Measurements from ENCODE around the gene FAM151A.

FAM151A gene

DNA sequence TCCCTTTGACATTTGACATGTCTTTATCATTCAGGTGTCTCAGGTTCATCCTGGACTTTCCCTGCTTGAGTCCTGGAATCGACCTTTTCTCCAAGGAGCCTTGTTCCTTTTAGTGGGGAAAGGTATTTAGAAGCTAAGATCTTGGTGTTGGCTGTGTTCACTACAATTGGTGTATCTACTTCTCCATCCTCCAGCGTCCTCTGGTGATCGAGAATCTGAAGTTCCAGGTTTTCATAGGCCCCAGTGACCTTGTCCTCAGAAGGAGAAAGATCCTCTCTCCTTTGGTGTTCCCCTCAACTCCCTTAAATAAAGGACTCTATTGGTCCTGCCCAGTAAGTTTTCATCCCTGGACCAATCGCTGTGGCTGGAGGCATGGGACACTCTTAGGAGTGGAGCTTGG, 40.4 kb upstream of the FAM151A start:
- TF ChIP-seq, protein P1, sequence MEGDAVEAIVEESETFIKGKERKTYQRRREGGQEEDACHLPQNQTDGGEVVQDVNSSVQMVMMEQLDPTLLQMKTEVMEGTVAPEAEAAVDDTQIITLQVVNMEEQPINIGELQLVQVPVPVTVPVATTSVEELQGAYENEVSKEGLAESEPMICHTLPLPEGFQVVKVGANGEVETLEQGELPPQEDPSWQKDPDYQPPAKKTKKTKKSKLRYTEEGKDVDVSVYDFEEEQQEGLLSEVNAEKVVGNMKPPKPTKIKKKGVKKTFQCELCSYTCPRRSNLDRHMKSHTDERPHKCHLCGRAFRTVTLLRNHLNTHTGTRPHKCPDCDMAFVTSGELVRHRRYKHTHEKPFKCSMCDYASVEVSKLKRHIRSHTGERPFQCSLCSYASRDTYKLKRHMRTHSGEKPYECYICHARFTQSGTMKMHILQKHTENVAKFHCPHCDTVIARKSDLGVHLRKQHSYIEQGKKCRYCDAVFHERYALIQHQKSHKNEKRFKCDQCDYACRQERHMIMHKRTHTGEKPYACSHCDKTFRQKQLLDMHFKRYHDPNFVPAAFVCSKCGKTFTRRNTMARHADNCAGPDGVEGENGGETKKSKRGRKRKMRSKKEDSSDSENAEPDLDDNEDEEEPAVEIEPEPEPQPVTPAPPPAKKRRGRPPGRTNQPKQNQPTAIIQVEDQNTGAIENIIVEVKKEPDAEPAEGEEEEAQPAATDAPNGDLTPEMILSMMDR (conservative IDR thresholded peaks at IDR 0.05) = no peak
- H3K27ac ChIP-seq = no peak overlapping the region

DNA sequence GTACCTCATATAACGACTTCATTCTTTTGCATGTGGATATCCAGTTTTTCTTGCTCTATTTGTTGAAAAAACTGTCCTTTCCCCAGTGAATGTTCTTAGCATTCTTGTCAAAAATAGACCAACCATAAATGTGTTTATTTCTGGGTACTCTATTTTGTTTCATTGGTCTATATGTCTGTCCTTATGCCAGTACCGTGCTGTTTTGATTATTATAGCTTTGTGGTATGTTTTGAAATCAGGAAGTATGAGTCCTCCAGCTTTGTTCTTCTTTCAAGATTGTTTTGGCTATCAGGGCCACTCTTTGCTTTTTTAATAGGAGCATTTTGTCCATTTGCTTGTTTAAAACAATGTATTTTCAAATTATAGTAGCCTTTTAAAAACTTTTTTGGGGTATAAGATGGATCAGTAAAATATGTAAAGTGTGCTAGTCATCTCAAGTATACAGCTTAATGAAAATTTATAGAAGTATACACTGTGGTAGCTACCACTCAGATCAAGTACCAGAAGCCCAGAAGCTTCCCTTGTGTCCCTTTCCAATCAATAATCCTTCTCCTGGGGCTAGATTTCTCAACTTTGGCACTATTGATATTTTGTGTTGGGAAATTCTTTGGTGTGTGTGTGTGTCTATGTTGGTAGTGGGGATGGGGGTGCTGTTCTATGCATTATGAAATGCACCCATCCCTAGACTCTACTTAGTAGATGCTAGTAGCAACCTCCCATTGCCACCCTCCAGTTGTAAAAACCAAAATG, 35.0 kb upstream of the FAM151A start:
- TF ChIP-seq, protein P1 (conservative IDR thresholded peaks at IDR 0.05) = no peak
- H3K27ac ChIP-seq = no peak overlapping the region

DNA sequence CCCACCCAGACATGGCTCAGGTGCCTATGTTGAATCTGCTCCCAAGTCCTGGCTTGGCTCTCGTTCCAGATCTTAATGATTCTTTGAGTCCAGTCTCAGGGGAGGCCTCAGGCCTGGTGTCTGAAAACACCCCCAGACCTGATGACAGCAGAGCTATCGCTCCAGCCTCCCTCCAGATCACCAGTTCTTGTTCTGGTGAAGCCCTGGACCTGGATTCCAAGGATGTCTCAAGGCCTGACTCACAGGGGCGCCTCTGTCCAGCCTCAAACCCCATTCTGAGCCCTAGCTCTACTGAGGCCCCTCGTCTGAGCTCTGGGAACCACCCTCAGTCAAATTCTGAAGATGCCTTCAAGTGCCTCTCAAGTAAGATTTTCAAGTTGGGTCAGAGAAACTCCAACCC, 29.7 kb upstream of the FAM151A start:
- TF ChIP-seq, protein P1 (conservative IDR thresholded peaks at IDR 0.05) = no peak
- no peak overlapping the region for H3K27ac ChIP-seq

DNA sequence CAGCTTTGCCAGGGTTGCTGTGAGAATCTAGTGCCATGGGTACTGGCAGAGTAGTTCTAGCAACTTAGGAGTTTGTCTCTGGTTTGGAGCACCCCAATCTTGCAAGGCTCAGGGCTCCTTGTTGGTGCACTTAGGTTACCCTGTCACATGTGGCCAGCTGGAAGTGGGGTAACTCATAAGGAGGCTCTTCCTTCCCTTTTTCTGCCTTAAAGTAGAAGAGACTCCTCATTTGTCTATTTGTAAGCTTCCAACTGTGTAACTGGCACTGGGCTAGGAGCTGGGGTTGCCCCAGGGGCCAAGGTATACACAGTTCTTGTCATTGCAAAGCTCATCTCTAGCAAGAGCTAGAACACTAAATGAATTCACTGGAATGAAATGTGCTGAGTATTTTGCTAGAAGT, 28.8 kb upstream of the FAM151A start:
- no peak overlapping the region for H3K27ac ChIP-seq
- TF ChIP-seq, protein P1 (conservative IDR thresholded peaks at IDR 0.05) = no peak

DNA sequence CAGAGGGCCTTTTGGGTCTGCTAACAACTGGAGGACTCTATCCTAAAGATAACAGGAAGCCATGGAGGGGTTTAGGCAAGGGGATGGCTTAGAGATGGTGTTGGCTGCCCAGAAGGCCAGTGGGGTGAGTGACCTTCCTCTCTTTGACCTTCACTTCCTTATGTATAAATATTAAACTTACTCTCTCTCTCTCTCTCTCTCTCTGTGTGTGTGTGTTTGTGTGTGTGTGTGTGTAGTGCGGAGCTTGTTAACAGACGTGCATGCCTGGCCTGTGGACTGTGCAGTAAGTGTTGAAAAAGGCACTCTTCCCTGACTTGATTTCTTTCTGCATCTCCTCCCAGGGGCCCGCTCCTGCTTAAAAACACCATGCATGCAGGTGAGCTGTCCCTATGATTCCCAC, 28.3 kb upstream of the FAM151A start:
- TF ChIP-seq, protein P1 (conservative IDR thresholded peaks at IDR 0.05) = no peak
- H3K27ac ChIP-seq = no peak overlapping the region

DNA sequence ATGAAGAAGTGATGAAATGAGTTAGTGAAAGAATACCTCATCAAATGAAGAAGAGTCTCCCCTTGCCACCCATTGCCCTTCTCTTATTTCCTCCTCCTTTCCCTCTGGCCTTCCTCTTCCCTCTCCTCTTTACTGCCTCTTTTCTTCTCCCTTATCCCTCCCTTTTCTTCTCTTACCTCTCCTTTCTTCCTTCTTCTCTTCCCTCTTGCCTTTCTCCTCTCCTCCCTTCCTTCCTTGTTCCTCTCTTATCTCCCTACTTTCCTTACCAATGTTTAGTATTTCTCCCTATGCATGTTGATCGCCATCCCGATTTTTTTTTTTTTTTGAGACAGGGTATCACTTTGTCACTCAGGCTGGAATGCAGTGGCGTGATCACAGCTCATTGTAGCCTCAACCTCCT, 27.1 kb upstream of the FAM151A start:
- no peak overlapping the region for H3K27ac ChIP-seq
- TF ChIP-seq, protein P1 (conservative IDR thresholded peaks at IDR 0.05) = no peak

DNA sequence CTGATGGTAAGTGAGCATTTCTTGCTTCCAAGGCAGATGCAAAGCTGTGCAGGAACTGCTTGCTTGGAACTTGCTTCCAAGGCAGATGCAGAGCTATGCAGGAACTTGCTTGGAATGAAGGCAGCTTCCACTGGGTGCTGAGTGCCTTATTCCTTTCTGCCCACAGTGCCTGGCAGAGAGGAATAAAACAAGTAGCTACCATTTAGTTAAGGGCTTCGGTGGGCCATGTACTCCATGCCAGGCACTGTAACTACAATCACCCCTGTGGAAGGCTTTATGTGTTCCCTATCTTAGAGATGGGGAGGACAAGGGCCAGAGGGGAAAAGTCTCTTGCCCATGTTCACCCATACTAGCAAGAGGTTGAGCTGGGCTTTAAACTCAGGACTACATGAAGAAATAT, 26.6 kb upstream of the FAM151A start:
- TF ChIP-seq, protein P1 (conservative IDR thresholded peaks at IDR 0.05) = no peak
- H3K27ac ChIP-seq = no peak overlapping the region

All from VCaP (cell line).